ENCODE results near the gene PRKG1.

GRCh38 chr10:51508156-51508555, 433.9 kb downstream of the PRKG1 start:
- no peak for TF ChIP-seq CTCF (IDR thresholded peaks at IDR 0.05)
- no peak for TF ChIP-seq POLR2A (IDR thresholded peaks at IDR 0.05)
